Heart right ventricle (tissue), 16 donors: ENCODE data around the gene MYO7B. TPM values are rescaled to one million over a fixed set of nuclear protein-coding genes. Genes with fewer than 3 reads are reported as not detected.

Source experiments
- ATAC-seq, 8 donors: fragments of 200-7000 bp; cut with Tn5 transposase; one replicate each; pipeline ENCODE4 v1.9.1; 2020; ENCODE audit warnings: mild to moderate bottlenecking in 8 of 8, moderate library complexity in 8 of 8, moderate number of reproducible peaks in 1 of 8
- DNase-seq, 2 donors: peaks; one replicate each; pipeline ENCODE4 v3.0.0-alpha.2; 2020
- H3K27ac ChIP-seq, 10 donors: fragments of 200-600 bp; sonication (generic) in 2 of 10; one replicate each; pipeline versions ENCODE4 v1.5.0 to v1.8.0; 2020 to 2022; ENCODE audit warnings: mild to moderate bottlenecking in 3 of 10
- H3K27me3 ChIP-seq, 7 donors: fragments of 200-600 bp; one replicate each; pipeline ENCODE4 v1.8.0; 2021 to 2022; ENCODE audit warnings: mild to moderate bottlenecking in 2 of 7
- H3K36me3 ChIP-seq, 9 donors: fragments of 200-600 bp; sonication (generic) in 1 of 9; one replicate each; pipeline versions ENCODE4 v1.5.0 to v1.8.0; 2020 to 2022; ENCODE audit warnings: mild to moderate bottlenecking in 2 of 9
- H3K4me1 ChIP-seq, 9 donors: fragments of 200-600 bp; sonication (generic) in 1 of 9; one replicate each; pipeline versions ENCODE4 v1.5.0 to v1.8.0; 2020 to 2022; ENCODE audit warnings: mild to moderate bottlenecking in 4 of 9
- H3K4me3 ChIP-seq, 10 donors: fragments of 200-600 bp; sonication (generic) in 2 of 10; one replicate each; pipeline versions ENCODE4 v1.5.0 to v1.8.0; 2020 to 2022; ENCODE audit warnings: mild to moderate bottlenecking in 7 of 10, moderate library complexity in 2 of 10
- H3K9me3 ChIP-seq, 11 donors: fragments of 200-600 bp in 10 of 11; sonication (generic) in 2 of 11; one replicate each; pipeline versions ENCODE4 v1.5.0 to v1.8.0; 2013 to 2022; ENCODE audit warnings: mild to moderate bottlenecking in 2 of 11, control low read depth in 1 of 11, moderate library complexity in 1 of 11
- WGBS, 2 donors: extraction: QIAGEN DNeasy Blood & Tissue Kit; methylation state at CpG; one replicate each; pipeline ENCODE4 v1.1.7; 2013; ENCODE audit warnings: inconsistent platforms in 1 of 2; 5-methylcytosine and 5-hydroxymethylcytosine counted together
- intact Hi-C, 10 donors: fragments of 100-400 bp; cut with DNase I; formaldehyde crosslinking; loops; one replicate each; pipeline versions ENCODE4 v1.11.1 to v1.14.2; 2022
- polyA plus RNA-seq, 2 donors: library from polyadenylated mRNA; stranded (reverse); fragments of 200-250 nt; gene quantifications; one replicate each; pipeline ENCODE4 v1.2.3, GENCODE V29; 2013
- total RNA-seq, 10 donors: library from RNA; stranded (reverse); fragmentation: NEBNext Ultra II Directional in 3 of 10; extraction: Animal tissue kit (Norgen Biotek cat#: 25700) in 3 of 10; gene quantifications; one replicate each; pipeline versions ENCODE4 v1.2.1 to v1.2.4, GENCODE V29; 2021 to 2023
- TF ChIP-seq, protein P1 (sequence below), 9 donors: fragments of 200-600 bp; sonication (generic) in 2 of 9; IDR thresholded peaks; one replicate each; pipeline versions ENCODE4 v1.5.0 to v1.8.0; 2021 to 2022; ENCODE audit warnings: antibody characterized with exemption in 9 of 9, mild to moderate bottlenecking in 5 of 9, moderate library complexity in 1 of 9
- donor health status: Arrhythmogenic right ventricular cardiomyopathy.
- donor health status: ischemic (EF 13 %, LVEDD 7.1; RV severe dilation, severe dysfunction).
- donor health status: healthy with polysubstance abuse.
- donor health status: DM: no; HTN: yes; CAD: no.
- donor health status: DM: no; HTN: no; CAD: no.
- donor health status: ischemic (EF 25% LVEDD 6.9; RV normal size, moderate dysfunction).
- donor health status: ischemic (EF 25% LVEDD 5.7; RV mildly dilated, moderate dysfunction).
- donor health status: healthy.
- donor health status: DM: yes; HTN: yes; CAD: no.
- donor health status: Ischemic cardiomyopathy.
- donor health status: ischemic (EF 35%, LVEDD 5.7; RV mildly dilated, moderate dysfunction).
- donor health status: nonischemic (EF 11% LVEDD 7.7; RV severe dilation, severe dysfunction).
- donor health status: DM: yes; HTN: yes; CAD: no.
- donor health status: PGD.
- donor health status: ischemic (EF 29% LVEDD 5.4; RV normal size, mild dysfunction).
- donor health status: nonischemic (EF 23%, LVEDD 6.1; RV moderate dilation, normal function).

The MYO7B gene
- total and polyA plus RNA-seq, 12 donors: 0.42 to 2.3 (median 0.90) TPM

DNA sequence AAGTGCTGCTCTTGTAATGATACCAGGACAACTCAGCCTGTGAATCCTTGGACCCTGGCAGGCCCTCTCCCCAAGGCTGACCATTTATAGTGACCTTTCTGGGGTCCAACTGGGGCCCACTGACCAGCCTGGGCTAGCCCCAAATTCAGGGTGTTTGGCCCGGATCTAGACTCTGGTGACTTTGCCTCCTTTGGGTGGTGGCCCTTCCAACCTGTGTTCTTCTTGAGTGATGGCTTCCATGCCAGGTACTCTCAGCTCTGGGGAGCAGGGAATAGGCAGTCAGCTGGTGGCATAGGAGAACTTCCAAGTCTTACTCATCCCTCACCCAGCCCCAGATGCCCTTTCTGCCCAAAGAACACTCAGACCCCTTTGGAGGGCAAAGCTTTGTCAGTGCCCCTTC, 10.3 kb downstream of the MYO7B start:
- Histone ChIP-seq H3K4me1 (no peaks in the 10 kb centered on the region), H3K36me3 (no peaks in the 10 kb centered on the region), H3K27ac (no peak overlapping the region), H3K4me3 (no peak overlapping the region), H3K27me3 (peaks cover 0 to 4% (median 0%) of the 10 kb centered on the region in 7 donors), H3K9me3 (no peaks in the 10 kb centered on the region)
- ATAC-seq (no peak), DNase-seq (no peak)
- TF ChIP-seq, protein P1, sequence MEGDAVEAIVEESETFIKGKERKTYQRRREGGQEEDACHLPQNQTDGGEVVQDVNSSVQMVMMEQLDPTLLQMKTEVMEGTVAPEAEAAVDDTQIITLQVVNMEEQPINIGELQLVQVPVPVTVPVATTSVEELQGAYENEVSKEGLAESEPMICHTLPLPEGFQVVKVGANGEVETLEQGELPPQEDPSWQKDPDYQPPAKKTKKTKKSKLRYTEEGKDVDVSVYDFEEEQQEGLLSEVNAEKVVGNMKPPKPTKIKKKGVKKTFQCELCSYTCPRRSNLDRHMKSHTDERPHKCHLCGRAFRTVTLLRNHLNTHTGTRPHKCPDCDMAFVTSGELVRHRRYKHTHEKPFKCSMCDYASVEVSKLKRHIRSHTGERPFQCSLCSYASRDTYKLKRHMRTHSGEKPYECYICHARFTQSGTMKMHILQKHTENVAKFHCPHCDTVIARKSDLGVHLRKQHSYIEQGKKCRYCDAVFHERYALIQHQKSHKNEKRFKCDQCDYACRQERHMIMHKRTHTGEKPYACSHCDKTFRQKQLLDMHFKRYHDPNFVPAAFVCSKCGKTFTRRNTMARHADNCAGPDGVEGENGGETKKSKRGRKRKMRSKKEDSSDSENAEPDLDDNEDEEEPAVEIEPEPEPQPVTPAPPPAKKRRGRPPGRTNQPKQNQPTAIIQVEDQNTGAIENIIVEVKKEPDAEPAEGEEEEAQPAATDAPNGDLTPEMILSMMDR (IDR thresholded peaks at IDR 0.05): no peak
- 93 to 100% methylated on average over 1 of the region's 1 CpG for WGBS, 2 donors
- intact Hi-C loops: no loop called here

DNA sequence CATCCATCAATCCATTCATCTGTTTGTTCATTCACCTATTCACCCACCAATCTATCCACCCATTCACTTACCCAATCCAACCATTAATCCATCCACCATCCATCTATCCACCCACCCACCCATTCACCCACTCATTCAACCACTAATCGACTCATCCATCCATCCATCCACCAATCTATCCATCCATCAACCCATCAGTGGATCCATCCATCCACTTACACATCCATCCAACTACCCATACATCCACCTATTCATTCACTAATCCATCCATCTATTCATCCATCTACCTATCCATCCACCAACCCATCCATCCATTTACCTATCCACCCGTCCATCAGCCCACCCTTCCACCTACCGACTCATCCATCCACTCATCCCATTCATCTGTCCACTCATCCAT, 11.3 kb downstream of the MYO7B start:
- WGBS, 2 donors: 85 to 91% methylated on average over 3 of the region's 3 CpGs

DNA sequence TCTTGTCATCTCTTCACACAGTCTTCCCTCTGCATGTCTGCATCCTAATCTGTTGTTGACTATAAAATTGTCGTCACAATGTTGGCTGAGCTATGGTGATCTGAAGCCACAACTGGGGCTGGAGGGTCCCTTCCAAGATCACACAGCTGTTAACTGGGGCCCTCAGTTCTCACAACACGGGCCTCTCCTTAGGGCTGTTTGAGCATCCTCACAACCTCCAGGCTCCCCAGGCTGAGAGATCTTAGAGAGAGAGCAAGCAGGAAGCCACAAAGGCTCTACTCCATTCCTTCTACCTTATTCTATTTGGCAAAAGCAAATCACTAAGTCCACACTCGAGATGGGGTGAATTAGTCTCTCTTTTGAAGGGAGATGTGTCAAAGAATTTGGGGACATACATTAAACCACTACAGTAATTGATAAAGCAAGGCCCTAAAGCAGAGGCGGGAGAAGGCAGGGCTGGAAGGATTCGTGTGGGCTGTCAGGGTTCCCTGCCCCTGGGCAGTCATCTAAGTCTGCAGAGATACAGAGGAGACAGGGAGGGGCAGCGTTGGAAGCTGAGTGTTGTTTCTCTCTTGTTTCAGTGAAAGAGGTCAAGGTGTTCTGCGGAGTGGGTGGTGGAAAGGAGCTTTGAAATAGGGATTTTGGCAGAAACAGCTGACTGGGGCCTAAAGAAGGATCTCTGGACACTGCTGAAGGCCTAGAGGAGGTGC, 15.9 kb downstream of the MYO7B start:
- TF ChIP-seq, protein P1 (IDR thresholded peaks at IDR 0.05): no peak
- DNase-seq (no peak), ATAC-seq (no peak)

More for the DNA sequence above, 11.3 kb downstream of the MYO7B start:
- Histone ChIP-seq H3K36me3 (no peaks in the 10 kb centered on the region), H3K27ac (no peak overlapping the region), H3K4me1 (no peaks in the 10 kb centered on the region), H3K9me3 (no peaks in the 10 kb centered on the region), H3K4me3 (no peak overlapping the region), H3K27me3 (peaks cover 0 to 4% (median 0%) of the 10 kb centered on the region in 7 donors)
- DNase-seq (no peak), ATAC-seq (no peak)
- TF ChIP-seq, protein P1 (IDR thresholded peaks at IDR 0.05): no peak
- intact Hi-C loops: no loop called here

GRCh38 chr2:127552336-127552735, 16.9 kb downstream of the MYO7B start:
- Histone ChIP-seq H3K27me3 (peaks cover 0 to 4% (median 0%) of the 10 kb centered on the region in 7 donors), H3K9me3 (peaks cover 0 to 17% (median 6%) of the 10 kb centered on the region in 11 donors), H3K4me3 (no peak overlapping the region), H3K36me3 (no peaks in the 10 kb centered on the region), H3K27ac (no peak overlapping the region), H3K4me1 (no peaks in the 10 kb centered on the region)
- ATAC-seq (no peak), DNase-seq (no peak)
- 87 to 88% methylated on average over 6 of the region's 6 CpGs for WGBS, 2 donors
- TF ChIP-seq, protein P1 (IDR thresholded peaks at IDR 0.05): no peak
- intact Hi-C loops: no loop called here

More for the DNA sequence above, 15.9 kb downstream of the MYO7B start:
- intact Hi-C loops: no loop called here
- H3K9me3 ChIP-seq: peaks cover 0 to 8% (median 0%) of the 10 kb centered on the region in 11 donors
- 79 to 80% methylated on average over 7 of the region's 7 CpGs for WGBS, 2 donors
- H3K4me3 ChIP-seq: no peak overlapping the region
- no peaks in the 10 kb centered on the region for H3K4me1 ChIP-seq
- peaks cover 0 to 4% (median 0%) of the 10 kb centered on the region in 7 donors for H3K27me3 ChIP-seq
- no peak overlapping the region for H3K27ac ChIP-seq
- no peaks in the 10 kb centered on the region for H3K36me3 ChIP-seq
